ENCODE measurements around the gene WDR75.
"Not testable (repeated sequence)": the region's sequence is repeated elsewhere in the genome, so short reads cannot be mapped to it uniquely, and the experiment has no call there.

Gene WDR75

DNA sequence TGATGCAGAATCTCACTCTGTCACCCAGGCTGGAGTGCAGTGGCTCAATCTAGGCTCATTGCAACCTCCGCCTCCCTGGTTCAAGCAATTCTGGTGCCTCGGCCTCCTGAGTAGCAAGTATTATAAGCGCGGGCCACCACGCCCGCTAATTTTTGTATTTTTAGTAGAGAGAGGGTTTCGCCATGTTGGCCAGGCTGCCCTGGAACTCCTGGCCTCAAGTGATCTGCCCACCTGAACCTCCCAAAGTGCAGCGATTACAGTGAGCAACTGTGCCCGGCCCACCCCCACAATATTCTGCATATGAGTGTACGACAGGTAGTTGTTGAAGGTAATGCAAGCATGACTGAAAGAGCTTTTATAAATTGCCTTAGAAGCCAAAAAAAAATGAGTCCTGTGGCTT lies 1.2 kb downstream of the WDR75 start:
- DNase-seq = no peak

DNA sequence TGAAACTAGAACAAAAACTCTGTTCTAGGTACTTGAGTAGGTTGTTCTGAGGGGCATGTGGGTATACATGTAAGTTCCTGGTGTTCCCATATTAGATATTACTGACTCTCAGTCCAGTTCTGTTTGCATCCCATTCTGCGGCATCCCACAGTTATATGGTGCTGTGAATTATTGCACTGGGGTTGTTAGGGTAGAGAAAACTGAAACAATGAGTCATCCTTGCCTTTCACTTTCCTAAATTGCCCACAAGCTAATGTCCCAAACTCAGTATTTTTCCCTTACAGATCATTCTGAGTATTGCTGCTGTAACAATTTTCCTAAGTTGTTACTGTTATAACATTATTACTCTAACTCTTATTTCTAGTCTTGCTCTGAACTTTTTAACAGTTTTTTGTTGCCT lies 3.0 kb downstream of the WDR75 start:
- DNase-seq = no peak

- DNase-seq = no peak
Observed at GRCh38 chr2:189446780-189447179, 5.5 kb downstream of the WDR75 start.

GRCh38 chr2:189454009-189454408 lies 12.7 kb downstream of the WDR75 start:
- no peak for DNase-seq

GRCh38 chr2:189465076-189465475 lies 23.8 kb downstream of the WDR75 start:
- DNase-seq = no peak

DNA sequence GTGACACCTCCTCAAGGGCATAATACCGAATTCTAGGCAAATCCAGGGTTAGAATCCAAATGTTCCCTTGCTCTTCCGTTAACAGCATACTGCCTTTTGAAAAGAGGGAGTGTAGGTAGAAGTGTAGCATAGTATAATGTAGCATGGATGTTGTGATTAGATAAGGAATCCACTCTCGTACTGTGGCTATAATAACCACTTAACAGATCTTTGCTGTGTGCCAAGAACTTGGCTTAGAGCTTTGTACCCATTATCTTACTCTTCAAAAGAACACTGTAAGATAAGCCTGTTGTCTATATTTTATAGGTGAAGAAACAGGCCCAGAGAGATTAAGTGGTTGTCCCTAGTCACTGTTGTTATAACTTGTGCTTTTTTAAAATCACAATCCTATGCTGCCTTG lies 24.2 kb downstream of the WDR75 start:
- DNase-seq = no peak

DNA sequence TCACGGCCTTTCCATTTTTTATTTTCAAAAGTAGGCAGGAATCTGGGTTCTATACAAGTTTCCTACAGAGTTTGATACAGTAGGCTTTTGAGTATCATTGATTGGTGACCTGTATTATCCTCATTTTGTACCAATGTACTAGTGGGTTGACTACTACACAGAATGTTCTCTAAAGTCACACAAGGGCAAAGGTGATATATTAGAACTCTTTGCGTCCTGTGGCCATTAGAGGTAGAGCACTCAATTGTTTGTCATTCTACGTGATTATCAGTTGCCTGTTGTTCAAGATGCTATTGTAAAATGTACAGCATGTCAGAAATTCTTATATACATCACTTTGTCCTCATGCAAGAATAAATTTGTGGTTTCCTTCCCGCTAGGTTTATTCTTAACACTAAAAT lies 24.8 kb downstream of the WDR75 start:
- no peak for DNase-seq

DNA sequence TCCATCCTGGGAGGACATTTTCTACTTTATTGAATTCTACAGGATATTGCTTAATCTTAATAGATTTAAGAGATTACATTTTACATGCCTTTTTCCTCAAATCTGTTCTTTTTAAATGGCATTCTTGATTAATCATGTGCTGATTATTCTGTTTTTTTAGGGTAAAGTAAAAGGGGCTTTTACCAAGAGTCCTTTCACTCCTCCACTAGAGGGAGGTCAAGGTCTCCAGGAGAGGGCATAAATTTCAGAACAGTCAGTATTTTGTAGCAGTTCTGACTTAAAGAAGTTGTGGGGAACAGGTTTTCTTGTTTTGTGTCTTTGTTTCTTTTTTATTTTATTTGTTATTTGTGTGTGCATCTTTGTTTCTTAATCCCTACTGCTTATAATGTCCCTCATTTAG lies 25.4 kb downstream of the WDR75 start:
- DNase-seq = no peak

DNA sequence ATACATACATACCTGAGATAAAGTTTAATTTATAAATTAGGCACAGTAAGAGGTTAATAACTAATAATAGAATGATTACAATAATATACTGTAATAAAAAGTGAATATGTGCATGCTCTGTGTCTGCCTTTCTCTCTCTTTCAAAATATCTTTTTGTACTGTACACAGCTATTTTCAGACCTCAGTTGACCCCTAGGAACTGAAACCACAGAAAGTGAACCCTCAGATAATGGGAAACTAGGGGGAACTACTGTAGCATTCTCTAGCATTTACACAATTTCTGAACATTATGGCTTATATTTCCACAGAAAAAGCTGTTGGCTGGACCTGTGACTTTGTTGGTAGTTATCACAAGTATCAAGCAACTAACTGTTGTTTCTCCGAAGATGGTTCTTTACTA lies 25.9 kb downstream of the WDR75 start:
- no peak for DNase-seq

DNA sequence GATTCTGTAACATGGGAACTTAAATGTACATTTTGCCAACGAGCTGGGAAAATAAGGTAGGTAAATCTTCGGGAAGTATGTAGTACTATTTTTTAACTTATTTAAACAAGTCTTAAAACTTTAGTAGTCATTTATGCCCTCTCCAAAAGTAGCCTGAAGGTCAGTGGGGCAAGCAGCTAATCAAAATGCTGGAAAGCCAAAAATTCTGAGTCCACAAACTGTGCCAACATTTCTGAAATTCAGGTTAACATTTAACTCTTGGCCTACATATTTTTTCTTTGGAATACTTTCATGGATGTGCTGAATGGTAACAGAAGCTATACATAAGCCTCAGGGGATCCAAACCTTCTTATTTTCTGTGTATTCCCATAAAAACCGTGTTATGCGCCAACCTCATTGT lies 26.3 kb downstream of the WDR75 start:
- DNase-seq = no peak

DNA sequence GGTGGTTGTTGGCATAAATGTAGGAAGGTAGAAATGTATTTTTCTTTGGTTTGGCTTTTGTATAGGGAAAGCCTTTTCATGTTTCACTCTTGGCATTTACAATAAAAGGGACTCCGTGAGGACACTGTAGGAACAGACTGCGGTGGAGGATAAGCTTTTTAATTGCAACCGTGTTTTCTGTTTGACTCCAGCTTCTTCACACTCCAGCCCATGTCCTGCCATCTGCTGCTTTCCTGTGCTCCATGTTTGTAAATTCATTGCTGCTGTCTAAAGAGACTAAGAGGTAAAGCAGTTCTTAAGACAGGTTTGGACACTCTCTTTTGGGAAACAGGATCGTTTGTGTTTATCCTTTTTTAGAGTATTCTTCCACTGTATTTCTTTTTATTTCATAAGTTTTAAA lies 33.3 kb downstream of the WDR75 start:
- DNase-seq = no peak

DNA sequence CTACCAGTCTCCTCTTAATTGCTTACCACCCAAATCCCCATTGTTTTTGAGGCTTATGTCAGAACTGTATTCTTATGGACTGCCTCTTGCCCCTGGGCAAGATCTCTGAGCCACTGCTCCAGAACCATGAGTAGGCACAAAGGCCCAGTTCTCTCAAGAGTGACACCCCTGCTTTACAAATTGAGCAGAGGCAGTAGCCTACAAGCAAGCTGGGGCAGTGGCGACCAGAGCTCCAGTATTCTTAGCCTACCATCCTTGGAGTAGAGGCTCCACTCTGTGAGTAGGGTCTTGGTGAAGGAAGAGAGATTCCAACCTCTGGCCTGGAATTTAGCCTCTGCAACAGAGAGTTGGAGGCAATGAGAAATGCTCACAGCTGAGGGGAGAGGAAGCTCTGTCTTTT lies 36.5 kb downstream of the WDR75 start:
- no peak for DNase-seq

GRCh38 chr2:189478289-189478688 lies 37.0 kb downstream of the WDR75 start:
- not testable (repeated sequence) for DNase-seq

GRCh38 chr2:189481071-189481470 lies 39.8 kb downstream of the WDR75 start:
- DNase-seq = no peak

- DNase-seq = no peak
Observed at GRCh38 chr2:189483571-189483970, 42.3 kb downstream of the WDR75 start.

- no peak for DNase-seq
Observed at GRCh38 chr2:189483980-189484740, 42.9 kb downstream of the WDR75 start.

DNA sequence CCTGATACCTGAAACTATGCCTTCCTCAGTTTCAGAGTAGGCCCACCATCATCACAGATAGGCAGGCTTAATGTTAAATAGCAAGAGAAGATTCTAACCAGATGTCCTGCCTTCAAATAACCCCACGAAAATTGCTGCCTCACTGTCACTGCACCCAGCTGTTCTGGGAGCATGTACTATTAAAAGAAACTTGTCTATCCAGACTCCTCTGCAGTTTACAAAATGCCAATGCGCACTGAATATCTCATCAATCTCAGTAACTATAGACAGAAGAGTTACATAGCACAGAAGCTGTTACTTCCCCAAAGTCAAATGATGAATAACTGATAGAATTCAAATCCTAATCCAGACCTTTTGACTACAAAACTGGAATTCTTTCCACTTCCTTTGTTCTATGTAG lies 43.9 kb downstream of the WDR75 start:
- no peak for DNase-seq

GRCh38 chr2:189486237-189486770 lies 45.0 kb downstream of the WDR75 start:
- no peak for DNase-seq

DNA sequence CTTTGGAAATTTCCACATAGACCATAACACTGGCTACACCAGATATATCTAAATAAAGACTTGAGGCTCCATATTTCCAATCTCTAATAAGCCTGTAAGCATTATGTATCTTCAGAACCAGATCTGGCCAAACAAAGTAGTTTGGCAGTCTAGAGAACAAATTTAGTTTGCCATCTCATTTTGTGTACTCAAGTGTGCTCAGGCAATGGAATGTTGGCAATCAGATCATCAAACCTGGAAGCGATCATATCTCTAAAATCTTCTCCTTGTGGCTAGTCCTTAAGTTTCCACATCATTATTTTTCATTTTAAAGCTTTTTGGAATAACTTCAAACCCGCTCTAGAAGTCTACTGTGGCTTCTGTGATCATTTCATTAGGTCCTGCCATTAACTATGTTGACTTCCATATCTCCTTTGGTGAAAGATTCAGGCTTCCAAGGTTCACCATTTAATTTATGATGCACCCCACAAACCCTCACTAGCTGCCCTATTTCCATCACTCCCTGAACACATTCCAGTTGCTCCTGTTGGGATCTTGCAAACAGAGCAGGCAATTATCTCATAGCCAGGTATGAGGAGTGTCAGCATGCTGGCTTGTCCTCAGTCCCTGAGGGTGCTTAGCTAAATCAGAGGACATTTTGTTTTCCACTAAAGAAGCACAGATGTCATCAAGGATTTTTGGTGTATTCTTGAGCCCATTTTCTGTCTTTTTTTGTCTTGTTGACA lies 46.2 kb downstream of the WDR75 start:
- DNase-seq = no peak

GRCh38 chr2:189488008-189488310 lies 46.7 kb downstream of the WDR75 start:
- no peak for DNase-seq

- DNase-seq = no peak
Observed at GRCh38 chr2:189492451-189492850, 51.2 kb downstream of the WDR75 start.

DNA sequence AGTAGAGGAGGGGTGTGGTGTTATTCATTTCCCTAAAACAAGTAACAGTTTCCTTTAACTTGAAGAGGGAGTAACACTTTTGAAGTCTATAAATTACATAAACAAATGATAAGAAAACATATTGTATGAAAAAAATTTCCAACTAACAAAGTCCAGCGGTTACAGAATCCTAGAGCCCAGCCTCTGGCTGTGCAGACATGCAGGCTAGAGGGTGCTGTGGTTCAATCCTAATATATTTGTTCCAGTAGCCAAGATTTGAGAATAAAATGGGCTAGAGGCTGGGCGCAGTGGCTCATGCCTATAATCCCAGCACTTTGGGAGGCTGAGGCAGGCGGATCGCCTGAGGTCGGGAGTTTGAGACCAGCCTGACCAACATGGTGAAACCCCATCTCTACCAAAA lies 56.9 kb downstream of the WDR75 start:
- DNase-seq = no peak

DNA sequence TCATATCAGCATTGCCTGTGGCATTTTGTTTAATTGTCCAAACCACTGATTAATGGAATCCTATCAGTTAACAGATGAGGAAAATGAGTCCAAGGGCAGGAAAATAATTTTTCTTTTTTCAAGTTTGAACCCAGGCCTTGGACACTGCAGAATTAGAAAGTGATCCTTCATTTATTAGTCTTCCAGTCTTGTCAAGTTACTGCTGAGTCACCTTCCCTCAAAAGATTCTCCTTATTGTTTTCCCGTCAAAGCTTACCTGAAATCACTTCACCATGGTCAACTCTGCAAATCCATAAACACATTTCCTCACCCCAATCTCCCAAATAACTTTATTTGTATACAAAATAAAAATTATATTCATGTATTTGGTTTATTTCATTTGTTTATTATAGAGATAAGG lies 57.9 kb downstream of the WDR75 start:
- no peak for DNase-seq

DNA sequence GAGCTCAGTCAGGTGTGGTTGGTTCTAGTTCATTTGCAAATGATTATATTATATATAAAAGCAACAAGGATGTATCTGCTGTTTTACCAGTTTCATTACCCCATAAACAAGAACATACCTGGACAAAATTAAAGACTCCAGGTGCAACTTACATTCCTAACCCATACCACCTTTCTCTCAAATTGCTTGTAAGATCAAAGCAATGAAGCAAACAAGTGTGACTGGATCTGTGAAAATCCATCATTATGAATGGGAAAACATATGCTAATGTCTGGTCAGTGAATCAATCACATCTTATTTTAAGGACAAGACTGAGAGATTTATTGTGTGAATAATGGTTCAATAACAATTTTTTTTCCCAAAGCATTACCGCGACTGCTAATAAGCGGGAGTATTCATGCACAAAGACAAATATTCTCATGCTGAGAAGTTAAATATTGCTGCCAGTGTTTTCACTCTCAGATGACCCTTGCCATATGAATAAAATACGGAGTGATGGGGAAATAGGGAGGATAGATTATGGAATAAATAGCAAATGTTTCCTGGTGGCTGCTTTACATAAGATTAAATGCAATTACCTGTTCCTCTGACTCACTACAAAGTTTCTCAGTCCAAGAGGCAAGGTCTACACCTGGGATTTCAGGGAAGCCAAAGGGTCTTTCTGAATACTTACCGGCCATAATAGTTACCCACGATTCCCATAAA lies 59.3 kb downstream of the WDR75 start:
- no peak for DNase-seq

Data from GDM1 (cell line).